Lower leg skin (tissue), 4 donors: ENCODE data around the gene ARAP3. TPM values are rescaled to one million over a fixed set of nuclear protein-coding genes. Genes with fewer than 3 reads are reported as not detected.

Experiments used
- DNase-seq, 2 donors: peaks; one replicate each; pipeline ENCODE4 v3.0.0-alpha.2; 2019; ENCODE audit warnings: low spot score in 2 of 2
- H3K4me3 ChIP-seq: fragments of 200-600 bp; sonication (generic); 2 replicates; pipeline ENCODE4 v1.5.1; 2017; ENCODE audit warnings: mild to moderate bottlenecking, low read depth; ENCODE audit not compliant: poor library complexity, severe bottlenecking
- POLR2A ChIP-seq, 2 donors: fragments of 450-650 bp; IDR thresholded peaks; one replicate each; pipeline ENCODE4 v1.6.1; 2016 to 2017; ENCODE audit warnings: antibody characterized with exemption in 2 of 2, mild to moderate bottlenecking in 1 of 2, moderate library complexity in 1 of 2
- WGBS, 2 donors: methylation state at CpG; one replicate each; pipeline ENCODE4 v1.1.5; 2018; 5-methylcytosine and 5-hydroxymethylcytosine counted together
- intact Hi-C: fragments of 100-400 bp; cut with DNase I; formaldehyde crosslinking; loops from one replicate; pipeline ENCODE4 v1.15.0; 2023; ENCODE audit warnings: low total_unique reads
- total RNA-seq, 4 donors: library from RNA; depleted of rRNA; stranded (reverse); fragments of >200 nt; gene quantifications; one replicate each; pipeline ENCODE4 v1.1.0, GENCODE V29; 2016
- TF ChIP-seq, protein P1 (sequence below), 3 donors: fragments of 450-650 bp; IDR thresholded peaks; one replicate each; pipeline ENCODE4 v1.5.1; 2016; ENCODE audit warnings: antibody characterized with exemption in 3 of 3, mild to moderate bottlenecking in 3 of 3, moderate library complexity in 2 of 3

The ARAP3 gene
- total RNA-seq, 4 donors from 2014 or later: 2.1 to 4.2 (median 3.7) TPM

DNA sequence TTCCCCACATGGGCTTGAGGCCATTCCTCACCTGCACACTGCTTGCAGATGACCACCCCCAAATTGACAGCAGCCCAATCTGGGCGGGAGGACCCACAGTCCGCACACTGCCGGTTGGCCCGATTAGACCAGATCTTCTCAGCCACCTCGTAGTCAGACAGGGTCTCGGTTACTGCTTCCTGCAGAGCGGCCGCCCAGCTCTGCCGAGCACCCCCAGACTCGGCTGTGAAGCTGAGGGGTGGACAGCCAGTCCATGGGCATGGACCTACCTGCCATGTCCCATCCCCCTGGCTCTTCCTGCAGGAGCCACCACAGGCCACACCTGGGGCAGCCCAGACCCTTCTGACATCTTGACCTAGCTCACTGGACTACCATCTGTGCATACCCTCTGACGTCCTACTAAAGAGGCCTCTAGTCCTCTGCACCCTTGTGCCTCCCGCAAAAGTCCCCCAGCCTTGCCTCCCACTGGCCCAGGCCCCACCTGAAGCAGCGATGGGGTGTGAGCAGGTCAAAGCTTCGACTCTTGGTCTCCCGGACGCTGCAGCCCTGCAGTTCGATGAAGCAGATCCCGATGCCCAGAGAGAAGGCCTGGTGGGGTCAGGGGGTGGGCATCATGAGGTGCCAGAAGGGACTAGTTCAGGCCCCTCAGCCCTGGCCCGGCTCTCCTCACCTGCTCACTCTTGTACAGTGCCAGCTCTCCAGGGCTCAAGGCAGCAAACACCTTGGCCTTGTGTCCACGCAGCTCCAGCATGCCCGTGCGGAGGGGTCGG lies 9.8 kb downstream of the ARAP3 start:
- no peak overlapping the region for H3K4me3 ChIP-seq
- intact Hi-C loops: no loop called here
- TF ChIP-seq POLR2A (IDR thresholded peaks at IDR 0.05): no peak
- TF ChIP-seq, protein P1, sequence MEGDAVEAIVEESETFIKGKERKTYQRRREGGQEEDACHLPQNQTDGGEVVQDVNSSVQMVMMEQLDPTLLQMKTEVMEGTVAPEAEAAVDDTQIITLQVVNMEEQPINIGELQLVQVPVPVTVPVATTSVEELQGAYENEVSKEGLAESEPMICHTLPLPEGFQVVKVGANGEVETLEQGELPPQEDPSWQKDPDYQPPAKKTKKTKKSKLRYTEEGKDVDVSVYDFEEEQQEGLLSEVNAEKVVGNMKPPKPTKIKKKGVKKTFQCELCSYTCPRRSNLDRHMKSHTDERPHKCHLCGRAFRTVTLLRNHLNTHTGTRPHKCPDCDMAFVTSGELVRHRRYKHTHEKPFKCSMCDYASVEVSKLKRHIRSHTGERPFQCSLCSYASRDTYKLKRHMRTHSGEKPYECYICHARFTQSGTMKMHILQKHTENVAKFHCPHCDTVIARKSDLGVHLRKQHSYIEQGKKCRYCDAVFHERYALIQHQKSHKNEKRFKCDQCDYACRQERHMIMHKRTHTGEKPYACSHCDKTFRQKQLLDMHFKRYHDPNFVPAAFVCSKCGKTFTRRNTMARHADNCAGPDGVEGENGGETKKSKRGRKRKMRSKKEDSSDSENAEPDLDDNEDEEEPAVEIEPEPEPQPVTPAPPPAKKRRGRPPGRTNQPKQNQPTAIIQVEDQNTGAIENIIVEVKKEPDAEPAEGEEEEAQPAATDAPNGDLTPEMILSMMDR (IDR thresholded peaks at IDR 0.05): no peak
- WGBS, 2 donors: 91 to 96% methylated on average over 11 to 22 of the region's 23 CpGs
- DNase-seq: no peak

DNA sequence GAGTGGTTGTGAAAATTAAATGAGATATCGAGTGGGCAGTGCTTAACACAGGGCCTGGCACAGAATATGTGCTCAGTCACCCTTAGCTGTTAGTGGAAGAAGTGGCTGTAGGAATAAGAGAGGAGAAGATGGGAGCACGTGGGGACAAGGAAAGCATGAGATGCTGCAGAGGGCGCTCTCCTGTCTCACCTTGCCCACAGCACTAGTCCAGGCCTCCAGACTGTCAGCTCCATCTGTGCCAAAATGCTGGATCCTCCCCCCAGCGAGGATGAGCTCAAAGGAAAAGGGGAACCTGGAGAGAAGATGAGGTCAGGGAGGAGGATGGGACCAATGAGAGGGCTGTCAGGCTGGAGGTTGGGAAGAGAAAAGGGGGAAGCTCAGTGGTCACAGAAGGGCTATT lies 12.5 kb downstream of the ARAP3 start:
- intact Hi-C loops: no loop called here
- 75 to 77% methylated on average over 4 of the region's 4 CpGs for WGBS, 2 donors
- H3K4me3 ChIP-seq: no peak overlapping the region
- TF ChIP-seq POLR2A (IDR thresholded peaks at IDR 0.05): no peak
- TF ChIP-seq, protein P1 (IDR thresholded peaks at IDR 0.05): no peak
- DNase-seq: no peak

DNA sequence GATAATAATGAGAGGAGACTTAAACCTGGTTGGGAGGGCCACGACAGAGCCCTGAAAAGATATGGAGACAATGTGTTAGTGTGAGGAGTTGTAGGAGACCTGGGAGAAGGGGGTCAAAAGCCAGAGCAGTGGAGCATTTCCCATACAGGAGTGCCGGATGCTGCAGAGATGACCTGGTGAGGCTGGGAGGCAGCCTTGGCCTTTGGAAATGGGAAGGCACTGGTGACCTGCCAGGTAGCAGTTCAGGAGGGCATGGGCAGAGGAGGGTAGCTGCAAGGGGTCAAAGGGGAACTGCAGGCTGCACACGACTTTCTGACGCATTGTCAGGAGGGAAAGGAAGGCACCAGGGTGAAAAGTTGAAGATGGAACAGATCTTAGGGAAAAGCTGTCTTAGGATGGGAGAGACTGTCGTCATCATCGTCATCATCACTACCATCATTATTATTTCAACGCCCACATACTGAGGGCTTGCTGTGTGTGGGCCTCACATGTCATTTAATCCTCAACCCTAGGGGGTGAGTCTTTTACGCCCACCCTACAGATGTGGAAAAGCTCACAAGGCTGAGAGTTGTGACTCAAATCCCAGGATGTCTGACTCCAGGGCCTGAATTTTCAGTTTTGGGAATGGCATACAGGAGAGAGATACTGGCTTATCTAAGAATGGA lies 13.3 kb downstream of the ARAP3 start:
- 75 to 78% methylated on average over 8 of the region's 8 CpGs for WGBS, 2 donors
- DNase-seq: no peak
- intact Hi-C loops: no loop called here
- TF ChIP-seq, protein P1 (IDR thresholded peaks at IDR 0.05): no peak
- TF ChIP-seq POLR2A (IDR thresholded peaks at IDR 0.05): no peak
- no peak overlapping the region for H3K4me3 ChIP-seq

DNA sequence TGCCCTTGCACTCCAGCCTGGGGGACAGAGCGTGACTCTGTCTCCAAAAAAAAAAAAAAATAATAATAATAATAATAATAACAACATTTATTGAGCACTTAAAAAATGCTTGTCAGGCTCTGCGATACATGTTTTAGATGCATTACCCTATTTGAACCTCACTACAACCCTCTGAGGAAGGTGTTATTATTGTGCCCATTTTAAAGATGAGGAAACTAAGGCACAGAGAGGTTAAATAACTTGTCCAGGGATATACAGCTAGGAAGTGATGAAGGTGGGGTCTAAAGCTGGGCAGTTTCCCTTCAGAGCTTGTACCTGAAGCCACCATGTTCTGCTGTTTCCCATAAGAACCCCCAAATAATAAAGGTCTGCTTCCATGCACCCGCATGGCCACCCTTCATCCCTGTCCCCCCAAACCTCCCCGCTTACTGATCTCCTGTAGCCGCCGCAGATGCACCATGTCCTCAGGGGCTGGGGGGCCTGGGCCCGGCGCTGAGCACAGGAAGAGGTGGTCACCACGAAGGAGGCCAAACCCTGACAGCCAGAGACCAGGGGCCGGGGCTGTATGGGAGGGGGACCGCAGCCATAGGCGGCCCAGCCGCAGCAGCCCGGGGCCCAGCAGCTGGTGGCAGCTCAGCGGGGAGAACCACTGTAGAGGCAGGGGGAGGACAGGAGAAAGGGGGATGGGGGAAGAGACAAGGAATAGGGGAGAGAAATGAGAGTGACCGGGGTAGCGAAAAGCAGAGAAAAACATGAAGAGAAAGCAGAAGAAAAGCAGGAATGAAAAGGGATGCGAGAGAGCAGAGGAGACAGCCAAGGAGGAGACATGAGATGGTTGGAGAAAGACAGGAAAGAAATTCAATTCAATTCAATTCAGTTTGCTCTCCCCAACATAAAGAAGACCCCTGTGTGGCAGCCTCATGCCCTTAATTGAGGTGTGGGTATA lies 15.8 kb downstream of the ARAP3 start:
- TF ChIP-seq POLR2A (IDR thresholded peaks at IDR 0.05): no peak
- 90 to 94% methylated on average over 18 of the region's 18 CpGs for WGBS, 2 donors
- intact Hi-C loops: no loop called here
- no peak overlapping the region for H3K4me3 ChIP-seq
- DNase-seq: no peak

DNA sequence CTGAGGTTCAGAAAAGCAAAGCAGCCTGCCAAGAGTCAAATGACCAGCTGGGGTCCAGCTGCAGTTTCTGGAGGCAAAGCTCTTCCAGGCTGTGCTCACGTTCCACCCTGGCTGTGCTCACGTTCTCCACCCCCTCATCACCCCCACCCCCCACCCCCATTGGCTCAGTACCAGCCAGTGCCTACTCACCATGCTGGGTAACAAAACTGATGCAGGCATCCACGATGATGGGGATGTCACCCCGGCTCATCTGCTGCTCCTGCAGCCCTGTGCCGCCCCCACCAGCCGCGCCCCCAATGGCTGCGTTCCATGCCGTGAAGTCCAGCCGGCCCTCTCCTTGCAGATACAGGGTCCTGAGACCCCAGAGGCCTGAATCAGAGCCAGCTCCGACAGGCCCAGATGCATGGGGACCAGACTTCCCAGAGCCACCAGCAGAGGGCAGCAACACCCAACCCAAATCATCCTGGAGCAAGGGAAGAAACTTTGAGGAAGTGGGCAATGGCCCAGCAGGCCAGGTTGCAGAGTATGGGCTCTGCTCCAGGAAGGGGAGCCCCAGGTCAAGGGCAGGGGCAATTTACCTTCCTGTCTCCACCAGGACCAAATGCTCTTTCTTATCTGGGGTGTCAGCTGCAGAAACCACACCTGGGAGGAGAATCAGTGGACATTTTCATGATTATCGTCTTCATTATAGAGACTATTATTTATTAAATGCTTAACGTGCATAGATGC lies 17.1 kb downstream of the ARAP3 start:
- no peak overlapping the region for H3K4me3 ChIP-seq
- DNase-seq: peak; percentile 66 to 95
- intact Hi-C loops: no loop called here
- no peak for TF ChIP-seq POLR2A (IDR thresholded peaks at IDR 0.05)
- TF ChIP-seq, protein P1 (IDR thresholded peaks at IDR 0.05): peak in 1 of 3 donors; percentile 71
- WGBS, 2 donors: 29 to 42% methylated on average over 13 of the region's 13 CpGs
